Right lobe of liver (tissue), 4 donors: ENCODE results near the gene SGCD.

ENCODE experiments used
- CTCF ChIP-seq, 4 donors: fragments of 200-600 bp in 3 of 4; fragments of 450-650 bp in 1 of 4; IDR thresholded peaks; one replicate each; pipeline versions ENCODE4 v1.5.1 to v1.8.0; 2016 to 2022; ENCODE audit warnings: antibody characterized with exemption in 4 of 4, mild to moderate bottlenecking in 2 of 4
- POLR2A ChIP-seq: fragments of 450-650 bp; IDR thresholded peaks from one replicate; pipeline ENCODE4 v1.6.1; 2017; ENCODE audit warnings: antibody characterized with exemption, mild to moderate bottlenecking
- donor health status: DM: no; HTN: no; CAD: no.
- donor health status: DM: no; HTN: no; CAD: no.
- donor health status: DM: no; HTN: yes; CAD: no.

GRCh38 chr5:156328161-156328560 lies 1.2 kb downstream of the SGCD start:
- TF ChIP-seq CTCF (IDR thresholded peaks at IDR 0.05) = no peak
- no peak for TF ChIP-seq POLR2A
